MM.1S (cell line): ENCODE data around the gene HS1BP3.

ENCODE experiments used
- DNase-seq: peaks from one replicate; pipeline ENCODE4 v3.0.0-alpha.2; 2015
- H2AFZ ChIP-seq: fragments of 300-600 bp; sonication (generic); 2 replicates; pipeline ENCODE4 v1.6.0; 2016; ENCODE audit warnings: antibody characterized with exemption, low read length
- H3F3A ChIP-seq: fragments of 300-600 bp; sonication (generic); 2 replicates; pipeline ENCODE4 v1.6.1; 2016; ENCODE audit warnings: mild to moderate bottlenecking, antibody characterized with exemption, low read length, moderate library complexity, mixed read lengths; ENCODE audit not compliant: insufficient read depth
- H3K27ac ChIP-seq: fragments of 300-600 bp; sonication (generic); 2 replicates; pipeline ENCODE4 v1.5.1; 2016; ENCODE audit warnings: mild to moderate bottlenecking, low read length
- H3K27me3 ChIP-seq: fragments of 300-600 bp; sonication (generic); replicated peaks from 2 replicates; pipeline ENCODE4 v1.6.0; 2016; ENCODE audit warnings: low read length; ENCODE audit not compliant: insufficient read depth
- H3K36me3 ChIP-seq: fragments of 300-600 bp; sonication (generic); replicated peaks from 2 replicates; pipeline ENCODE4 v1.6.1; 2016; ENCODE audit warnings: mild to moderate bottlenecking, low read length, mixed read lengths; ENCODE audit not compliant: insufficient read depth
- H3K4me1 ChIP-seq: fragments of 300-600 bp; sonication (generic); 2 replicates; pipeline ENCODE4 v1.6.1; 2016; ENCODE audit warnings: low read length, mixed read lengths
- H3K4me2 ChIP-seq: fragments of 300-600 bp; sonication (generic); 2 replicates; pipeline ENCODE4 v1.6.0; 2016; ENCODE audit warnings: low read depth, low read length
- H3K4me3 ChIP-seq: fragments of 300-600 bp; sonication (generic); 2 replicates; pipeline ENCODE4 v1.5.1; 2016; ENCODE audit warnings: low read length, mixed read lengths
- H3K79me2 ChIP-seq: fragments of 300-600 bp; sonication (generic); 2 replicates; pipeline ENCODE4 v1.6.1; 2016; ENCODE audit warnings: mixed run types, low read length, mixed read lengths
- H3K9ac ChIP-seq: fragments of 300-600 bp; sonication (generic); 2 replicates; pipeline ENCODE4 v1.6.1; 2016; ENCODE audit warnings: low read length, mixed read lengths
- H3K9me2 ChIP-seq: fragments of 300-600 bp; sonication (generic); replicated peaks from 2 replicates; pipeline ENCODE4 v1.6.1; 2016; ENCODE audit warnings: mild to moderate bottlenecking, low read length, mixed read lengths; ENCODE audit not compliant: insufficient read depth
- H3K9me3 ChIP-seq: fragments of 300-600 bp; sonication (generic); replicated peaks from 2 replicates; pipeline ENCODE4 v1.6.1; 2016; ENCODE audit warnings: mild to moderate bottlenecking, low read length, mixed read lengths; ENCODE audit not compliant: insufficient read depth
- H4K20me1 ChIP-seq: fragments of 300-600 bp; sonication (generic); 2 replicates; pipeline ENCODE4 v1.6.1; 2016; ENCODE audit warnings: mild to moderate bottlenecking, low read length, moderate library complexity, mixed read lengths; ENCODE audit not compliant: insufficient read depth
- EZH2 ChIP-seq: fragments of 300-600 bp; sonication (generic); optimal IDR thresholded peaks from 2 replicates; pipeline ENCODE3; 2017; ENCODE audit warnings: low read depth, mild to moderate bottlenecking, antibody characterized with exemption, low read length, mixed read lengths
- EZH2phosphoT487 ChIP-seq: fragments of 300-600 bp; sonication (generic); IDR thresholded peaks from 2 replicates; pipeline ENCODE4 v1.6.1; 2018; ENCODE audit warnings: antibody characterized with exemption, low read length
- TF ChIP-seq, protein P1 (sequence below): fragments of 300-600 bp; sonication (generic); IDR thresholded peaks from 2 replicates; pipeline ENCODE4 v1.5.1; 2016; ENCODE audit warnings: antibody characterized with exemption, low read length, mixed read lengths

Gene HS1BP3

DNA sequence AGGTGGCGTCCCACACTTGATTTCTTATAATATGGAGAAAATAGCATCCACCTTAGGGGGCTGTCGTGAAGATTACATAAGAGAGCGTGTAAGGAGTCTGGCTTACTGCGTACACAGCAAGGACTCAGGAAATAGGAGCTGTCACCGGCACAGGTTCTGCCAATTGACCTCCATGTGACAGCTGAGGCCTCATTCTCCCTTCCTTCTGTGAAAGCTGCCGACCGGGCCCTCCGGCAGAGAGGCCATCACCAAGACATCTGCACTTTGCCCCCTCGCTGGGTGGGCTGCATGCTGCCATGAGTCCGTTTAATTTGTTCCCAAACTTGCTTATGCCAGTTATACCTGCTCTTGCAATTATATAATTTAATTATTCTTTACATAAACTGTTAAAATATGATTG is 27.7 kb downstream of the HS1BP3 start:
- Histone ChIP-seq H3K36me3 (no peaks in the 10 kb centered on the region), H3K9me2 (no peaks in the 10 kb centered on the region), H3F3A (no peaks in the 10 kb centered on the region), H3K9me3 (no peaks in the 10 kb centered on the region), H3K4me1 (no peaks in the 10 kb centered on the region), H3K4me2 (no peak overlapping the region), H3K4me3 (no peak overlapping the region), H3K27me3 (no peaks in the 10 kb centered on the region), H3K27ac (no peak overlapping the region), H4K20me1 (no peaks in the 10 kb centered on the region), H2AFZ (no peak overlapping the region), H3K79me2 (no peaks in the 10 kb centered on the region), H3K9ac (no peak overlapping the region)
- no peak for DNase-seq
- TF ChIP-seq, protein P1, sequence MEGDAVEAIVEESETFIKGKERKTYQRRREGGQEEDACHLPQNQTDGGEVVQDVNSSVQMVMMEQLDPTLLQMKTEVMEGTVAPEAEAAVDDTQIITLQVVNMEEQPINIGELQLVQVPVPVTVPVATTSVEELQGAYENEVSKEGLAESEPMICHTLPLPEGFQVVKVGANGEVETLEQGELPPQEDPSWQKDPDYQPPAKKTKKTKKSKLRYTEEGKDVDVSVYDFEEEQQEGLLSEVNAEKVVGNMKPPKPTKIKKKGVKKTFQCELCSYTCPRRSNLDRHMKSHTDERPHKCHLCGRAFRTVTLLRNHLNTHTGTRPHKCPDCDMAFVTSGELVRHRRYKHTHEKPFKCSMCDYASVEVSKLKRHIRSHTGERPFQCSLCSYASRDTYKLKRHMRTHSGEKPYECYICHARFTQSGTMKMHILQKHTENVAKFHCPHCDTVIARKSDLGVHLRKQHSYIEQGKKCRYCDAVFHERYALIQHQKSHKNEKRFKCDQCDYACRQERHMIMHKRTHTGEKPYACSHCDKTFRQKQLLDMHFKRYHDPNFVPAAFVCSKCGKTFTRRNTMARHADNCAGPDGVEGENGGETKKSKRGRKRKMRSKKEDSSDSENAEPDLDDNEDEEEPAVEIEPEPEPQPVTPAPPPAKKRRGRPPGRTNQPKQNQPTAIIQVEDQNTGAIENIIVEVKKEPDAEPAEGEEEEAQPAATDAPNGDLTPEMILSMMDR, result no peak
- no peak for TF ChIP-seq EZH2
- TF ChIP-seq EZH2phosphoT487, result no peak

DNA sequence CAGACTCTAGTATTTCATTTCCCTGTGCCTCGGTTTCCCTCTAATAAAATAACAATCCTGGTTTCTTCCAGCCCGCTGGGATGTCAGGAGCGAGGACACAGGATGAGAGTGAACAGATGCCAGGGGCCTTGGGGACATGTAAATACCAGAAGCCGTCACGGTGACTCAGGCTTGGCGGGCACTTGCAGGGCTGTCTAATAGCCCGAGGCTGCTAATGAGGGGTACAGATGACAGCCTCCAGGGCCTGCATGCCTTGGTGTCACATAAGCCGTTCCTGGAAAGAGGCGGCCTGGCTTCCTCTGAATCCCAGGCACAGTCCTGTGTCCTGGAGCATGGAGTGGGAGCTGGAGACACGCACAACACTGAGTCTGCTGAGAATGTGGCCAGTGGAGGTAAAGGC is 28.2 kb downstream of the HS1BP3 start:
- no peak for DNase-seq
- Histone ChIP-seq H3K9me2 (no peaks in the 10 kb centered on the region), H3K27ac (no peak overlapping the region), H3K79me2 (no peaks in the 10 kb centered on the region), H3K27me3 (no peaks in the 10 kb centered on the region), H3K4me3 (no peak overlapping the region), H3K36me3 (no peaks in the 10 kb centered on the region), H3K9ac (no peak overlapping the region), H3F3A (no peaks in the 10 kb centered on the region), H3K9me3 (no peaks in the 10 kb centered on the region), H2AFZ (no peak overlapping the region), H3K4me1 (no peaks in the 10 kb centered on the region), H4K20me1 (no peaks in the 10 kb centered on the region), H3K4me2 (no peak overlapping the region)
- TF ChIP-seq EZH2phosphoT487 (no peak), EZH2 (no peak)
- TF ChIP-seq, protein P1, result no peak

DNA sequence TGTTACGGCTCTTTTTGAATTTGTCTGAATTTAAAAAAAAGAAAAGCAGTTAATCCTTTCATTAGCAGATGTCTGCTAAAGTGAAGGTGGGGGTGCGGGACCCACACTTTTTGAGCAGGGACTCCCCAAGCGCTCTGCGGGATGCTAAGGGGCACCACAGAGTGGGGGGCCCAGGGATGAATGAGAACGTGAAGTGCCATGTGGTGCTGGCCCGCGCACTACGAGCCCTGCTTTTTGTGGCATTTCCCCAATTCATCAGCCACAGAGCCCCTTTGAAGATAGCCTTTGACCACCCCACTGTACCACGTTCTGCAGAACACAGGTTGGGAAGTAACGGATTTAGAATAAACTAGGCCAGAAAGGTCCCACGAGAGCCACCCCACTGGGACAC is 28.6 kb downstream of the HS1BP3 start:
- H3K9me3 ChIP-seq, result no peaks in the 10 kb centered on the region
- H3K27me3 ChIP-seq, result no peaks in the 10 kb centered on the region
- H3K9ac ChIP-seq, result no peak overlapping the region
- TF ChIP-seq, protein P1, result no peak
- TF ChIP-seq EZH2 (no peak), EZH2phosphoT487 (no peak)
- no peak overlapping the region for H3K27ac ChIP-seq
- no peaks in the 10 kb centered on the region for H3K79me2 ChIP-seq
- H3K36me3 ChIP-seq, result no peaks in the 10 kb centered on the region
- H4K20me1 ChIP-seq, result no peaks in the 10 kb centered on the region
- H3K9me2 ChIP-seq, result no peaks in the 10 kb centered on the region
- H3F3A ChIP-seq, result no peaks in the 10 kb centered on the region
- H3K4me3 ChIP-seq, result no peak overlapping the region
- no peak overlapping the region for H2AFZ ChIP-seq
- no peaks in the 10 kb centered on the region for H3K4me1 ChIP-seq
- H3K4me2 ChIP-seq, result no peak overlapping the region
- no peak for DNase-seq
